Retinal pigment epithelial cell (primary cell): Measurements from ENCODE around the gene ERO1B.

Source experiments
- DNase-seq: peaks from one replicate; pipeline ENCODE4 v3.0.0-alpha.2; 2010; ENCODE audit warnings: low read depth
- H3K4me3 ChIP-seq: 2 replicates; pipeline ENCODE4 v1.5.1; 2011; ENCODE audit warnings: mild to moderate bottlenecking, low read length, control low read depth, moderate library complexity
- TF ChIP-seq, protein P1 (sequence below): conservative IDR thresholded peaks from 2 replicates; pipeline ENCODE4 v1.5.1; 2011; ENCODE audit warnings: low read depth, low read length, control low read depth, inconsistent platforms

Gene ERO1B

DNA sequence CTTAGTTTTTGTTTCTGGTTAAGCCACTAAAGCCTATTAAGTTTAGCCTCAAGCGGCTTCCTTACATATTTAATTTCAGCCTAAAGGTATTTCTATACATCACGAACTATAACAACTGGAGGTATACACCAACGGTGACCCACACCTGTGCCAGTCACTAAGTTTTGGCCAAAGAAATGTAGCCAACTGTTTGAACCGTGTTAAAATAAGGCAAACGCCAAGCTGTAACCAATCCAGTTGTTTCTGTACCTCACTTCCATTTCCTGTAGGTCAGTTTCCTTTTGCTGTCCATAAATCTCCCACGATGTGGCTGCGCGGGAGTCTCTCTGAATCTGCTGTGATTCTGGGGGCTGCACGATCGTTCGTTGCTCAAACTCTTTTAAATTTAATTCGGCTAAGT, 5.6 kb upstream of the ERO1B start:
- TF ChIP-seq, protein P1, sequence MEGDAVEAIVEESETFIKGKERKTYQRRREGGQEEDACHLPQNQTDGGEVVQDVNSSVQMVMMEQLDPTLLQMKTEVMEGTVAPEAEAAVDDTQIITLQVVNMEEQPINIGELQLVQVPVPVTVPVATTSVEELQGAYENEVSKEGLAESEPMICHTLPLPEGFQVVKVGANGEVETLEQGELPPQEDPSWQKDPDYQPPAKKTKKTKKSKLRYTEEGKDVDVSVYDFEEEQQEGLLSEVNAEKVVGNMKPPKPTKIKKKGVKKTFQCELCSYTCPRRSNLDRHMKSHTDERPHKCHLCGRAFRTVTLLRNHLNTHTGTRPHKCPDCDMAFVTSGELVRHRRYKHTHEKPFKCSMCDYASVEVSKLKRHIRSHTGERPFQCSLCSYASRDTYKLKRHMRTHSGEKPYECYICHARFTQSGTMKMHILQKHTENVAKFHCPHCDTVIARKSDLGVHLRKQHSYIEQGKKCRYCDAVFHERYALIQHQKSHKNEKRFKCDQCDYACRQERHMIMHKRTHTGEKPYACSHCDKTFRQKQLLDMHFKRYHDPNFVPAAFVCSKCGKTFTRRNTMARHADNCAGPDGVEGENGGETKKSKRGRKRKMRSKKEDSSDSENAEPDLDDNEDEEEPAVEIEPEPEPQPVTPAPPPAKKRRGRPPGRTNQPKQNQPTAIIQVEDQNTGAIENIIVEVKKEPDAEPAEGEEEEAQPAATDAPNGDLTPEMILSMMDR: no peak
- no peak for DNase-seq
- H3K4me3 ChIP-seq: no peak overlapping the region

DNA sequence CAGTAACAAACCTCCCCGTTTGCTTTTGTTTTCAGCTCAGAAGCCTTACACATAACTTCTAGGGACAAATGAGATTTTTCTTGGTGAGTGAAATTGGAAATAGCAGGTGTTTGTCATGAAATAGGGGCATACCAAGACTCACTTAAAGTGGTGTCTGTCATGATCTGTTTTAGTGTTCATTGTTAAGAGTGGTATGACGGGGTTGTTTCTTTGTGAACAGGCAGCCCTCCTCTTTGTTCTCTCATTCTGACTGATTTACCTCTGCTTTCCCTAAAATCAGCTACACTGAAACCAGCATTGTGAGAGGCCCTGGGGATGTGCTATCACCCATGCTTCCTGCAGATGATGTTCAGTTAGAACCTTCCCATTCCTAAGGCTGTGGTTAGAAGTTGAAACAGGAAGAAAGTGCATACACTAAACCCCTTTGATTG, 2.5 kb upstream of the ERO1B start:
- DNase-seq: no peak
- no peak overlapping the region for H3K4me3 ChIP-seq
- TF ChIP-seq, protein P1: no peak

DNA sequence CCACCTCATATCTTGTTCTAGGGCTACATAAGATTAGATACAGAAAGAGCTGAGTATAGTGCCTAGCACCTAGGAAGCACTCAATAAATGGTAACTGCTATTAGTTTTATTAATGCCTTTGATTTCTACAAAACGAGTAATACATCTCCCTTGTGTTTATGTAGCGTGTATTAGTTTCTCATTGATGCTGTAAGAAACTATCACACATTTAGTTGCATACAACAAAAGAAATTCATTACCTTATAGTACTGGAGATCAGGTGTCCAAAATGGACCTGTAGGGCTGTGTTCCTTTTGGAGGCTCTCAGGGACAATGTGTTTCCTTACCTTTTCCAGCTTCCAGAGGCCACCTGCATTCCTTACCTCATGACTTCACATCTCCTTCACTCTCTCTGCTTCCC, 961 bp upstream of the ERO1B start:
- TF ChIP-seq, protein P1: no peak
- H3K4me3 ChIP-seq: no peak overlapping the region
- DNase-seq: no peak

DNA sequence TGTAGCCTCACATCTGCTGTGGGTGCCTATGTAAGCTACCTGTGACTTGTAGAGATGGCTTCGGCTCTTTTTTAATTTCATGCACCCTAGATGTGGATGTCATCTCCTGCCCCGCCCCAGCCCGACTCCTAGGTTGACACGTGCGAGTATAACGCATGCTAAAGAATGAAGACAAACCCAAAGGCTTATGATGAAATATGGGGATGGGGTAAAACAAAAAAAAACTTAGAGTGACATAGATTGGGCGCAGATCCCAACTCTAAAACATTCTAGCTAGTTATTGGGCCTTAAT, 613 bp upstream of the ERO1B start:
- DNase-seq: no peak
- peak overlapping the region; percentile 78 for H3K4me3 ChIP-seq
- TF ChIP-seq, protein P1: no peak

DNA sequence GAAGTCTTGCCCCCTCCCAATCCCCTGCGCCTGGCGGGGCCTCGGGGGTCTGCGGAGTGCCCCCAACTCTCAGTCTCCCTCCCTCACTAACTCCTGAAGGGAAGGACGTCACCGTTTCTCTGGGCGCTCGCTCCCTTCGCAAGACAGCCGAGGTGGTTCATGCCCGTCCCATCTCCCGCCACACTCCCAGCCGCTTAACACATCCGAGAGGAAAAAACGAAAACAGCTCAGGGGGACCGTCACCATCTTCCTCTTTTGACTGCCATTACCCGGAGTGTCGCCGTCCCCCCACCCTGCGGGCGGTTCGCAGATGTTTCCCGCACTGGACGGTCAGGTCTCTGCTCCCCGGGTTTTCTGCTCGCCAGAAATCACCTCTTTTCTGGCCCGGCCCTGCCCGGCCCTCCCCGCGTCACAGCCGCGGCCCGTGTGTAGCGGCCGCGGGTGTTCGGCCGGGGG, 532 bp downstream of the ERO1B start:
- H3K4me3 ChIP-seq: peak overlapping the region; percentile 78
- DNase-seq: no peak
- TF ChIP-seq, protein P1: no peak

DNA sequence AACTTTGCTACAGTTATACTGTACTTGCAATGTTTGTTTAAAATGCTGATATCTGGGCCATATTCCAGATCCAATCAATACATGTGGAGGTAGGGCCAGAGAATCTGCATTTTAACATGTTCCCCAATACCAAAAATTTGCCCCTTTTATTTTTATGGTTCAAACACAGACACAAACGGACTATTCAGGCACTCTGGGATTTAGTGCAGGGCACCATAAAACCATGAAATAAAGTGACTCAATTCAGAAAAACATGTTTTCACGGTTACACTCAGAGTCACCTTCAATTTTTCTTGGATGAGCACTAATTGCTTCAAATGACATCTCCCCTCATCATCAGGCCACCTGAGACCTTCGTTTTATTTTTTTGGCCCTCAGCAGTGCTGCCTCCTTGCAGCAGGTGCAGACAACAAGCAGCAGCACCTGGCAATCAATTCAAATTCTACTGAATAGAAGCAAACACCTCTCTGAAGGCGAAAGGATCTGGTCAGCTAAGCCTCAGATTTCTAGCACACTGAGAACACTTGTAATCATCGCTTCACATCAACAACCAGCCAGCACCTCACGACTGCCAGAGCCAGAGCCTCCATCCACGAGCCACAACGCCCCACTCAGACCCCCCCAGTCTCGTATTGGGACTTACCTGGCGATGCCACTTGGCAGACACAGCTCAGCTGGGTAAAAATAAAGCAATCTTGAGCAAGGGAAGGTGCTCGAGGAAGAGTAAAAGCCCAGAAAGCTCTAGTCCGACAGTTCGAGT, 1.1 kb downstream of the ERO1B start:
- no peak for DNase-seq
- TF ChIP-seq, protein P1: no peak
- H3K4me3 ChIP-seq: peak overlapping the region; percentile 78

DNA sequence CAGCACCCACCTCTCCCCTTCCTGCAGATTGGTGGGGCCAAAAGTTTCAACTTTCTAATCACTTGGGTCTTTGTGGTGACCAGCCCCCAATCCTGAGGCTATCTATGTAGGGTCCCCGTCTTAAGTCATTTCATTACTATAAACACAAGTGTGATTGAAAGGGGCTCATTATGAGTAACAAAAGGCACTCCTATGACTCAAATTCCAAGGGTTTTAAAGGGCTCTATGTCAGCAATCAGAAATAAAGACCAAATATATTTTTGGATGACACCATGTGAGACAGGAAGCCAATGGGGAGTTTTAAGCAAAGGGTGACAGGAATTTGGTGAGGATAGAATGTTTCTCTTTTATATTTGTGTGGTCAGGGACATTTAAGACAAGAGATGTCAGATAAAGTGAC, 6.2 kb downstream of the ERO1B start:
- no peak overlapping the region for H3K4me3 ChIP-seq
- DNase-seq: no peak
- TF ChIP-seq, protein P1: no peak
